Activated CD4-positive, alpha-beta T cell treated with anti-CD3 and anti-CD28 coated beads for 36 hours (primary cell): Measurements from ENCODE around the gene CCDC107. TPM values are rescaled to one million over a fixed set of nuclear protein-coding genes. Genes with fewer than 3 reads are reported as not detected.
"Not testable (repeated sequence)": the region's sequence is repeated elsewhere in the genome, so short reads cannot be mapped to it uniquely, and the experiment has no call there.

ENCODE experiments used
- ATAC-seq: fragments of 200-7000 bp; cut with Tn5 transposase; one replicate; pipeline ENCODE4 v1.10.0; 2021; ENCODE audit warnings: mild to moderate bottlenecking, moderate library complexity
- CTCF ChIA-PET: fragments of 350-600 bp; sonication (Branson Sonifier 250); formaldehyde crosslinking; loops from one replicate; lab custom pipeline; 2021; ENCODE audit warnings: antibody characterized with exemption; lab: Charles Lee
- POLR2A ChIA-PET: fragments of 350-600 bp; sonication (Branson Sonifier 250); formaldehyde crosslinking; loops from one replicate; lab custom pipeline; 2021; ENCODE audit warnings: antibody characterized with exemption, inconsistent platforms; lab: Charles Lee
- DNase-seq: peaks from one replicate; pipeline ENCODE4 v3.0.0-alpha.2; 2020
- H3K27ac Mint-ChIP-seq: one replicate; pipeline ENCODE4 v1.8.0; 2021; ENCODE audit warnings: mixed read lengths
- H3K27me3 Mint-ChIP-seq: one replicate; pipeline ENCODE4 v1.8.0; 2021; ENCODE audit warnings: mixed read lengths
- H3K36me3 Mint-ChIP-seq: one replicate; pipeline ENCODE4 v1.8.0; 2021; ENCODE audit warnings: low read depth, mixed read lengths
- H3K4me1 Mint-ChIP-seq: one replicate; pipeline ENCODE4 v1.8.0; 2021; ENCODE audit warnings: mixed read lengths
- H3K4me3 Mint-ChIP-seq: one replicate; pipeline ENCODE4 v1.8.0; 2021; ENCODE audit warnings: mild to moderate bottlenecking, moderate library complexity, mixed read lengths
- H3K9me3 Mint-ChIP-seq: one replicate; pipeline ENCODE4 v1.8.0; 2021; ENCODE audit warnings: low read depth, mixed read lengths
- intact Hi-C, 2 experiments: fragments of 100-400 bp; cut with DNase I in 1 of 2; cut with micrococcal nuclease in 1 of 2; formaldehyde crosslinking; loops; one replicate each; pipeline versions ENCODE4 v1.14.2 to v1.15.1; 2022 to 2024; cut with DNase I, micrococcal nuclease
- total RNA-seq, 2 experiments: library from RNA; stranded (reverse); gene quantifications; one replicate each; pipeline ENCODE4 v1.2.3, GENCODE V29; 2021

The CCDC107 gene
- total RNA-seq, 2 experiments from 2014 or later: 7.9 to 10.4 TPM

GRCh38 chr9:35638751-35639150, 19.3 kb upstream of the CCDC107 start:
- H3K27ac Mint-ChIP-seq: peak overlapping the region; percentile 61
- H3K27me3 Mint-ChIP-seq, intact Hi-C loops, ATAC-seq, H3K9me3 Mint-ChIP-seq, POLR2A ChIA-PET: not testable (repeated sequence)
- CTCF ChIA-PET: interaction anchor here (0.8 to 1.8 kb wide), 3 partner anchors 9 to 33 kb away, joined by 4 to 7 read pairs (median 5); no protein-coding TSS in a partner anchor
- H3K36me3 Mint-ChIP-seq: peaks cover 22% of the 10 kb centered on the region
- DNase-seq: peak; percentile 41
- H3K4me1 Mint-ChIP-seq: peaks cover 51% of the 10 kb centered on the region
- H3K4me3 Mint-ChIP-seq: peak overlapping the region; percentile 26

GRCh38 chr9:35639225-35639624, 18.9 kb upstream of the CCDC107 start:
- peak; percentile 78 for ATAC-seq
- POLR2A ChIA-PET, intact Hi-C loops, H3K9me3 Mint-ChIP-seq, H3K27me3 Mint-ChIP-seq, DNase-seq: not testable (repeated sequence)
- Mint-ChIP-seq H3K4me1 (peaks cover 52% of the 10 kb centered on the region), H3K4me3 (peak overlapping the region; percentile 32), H3K36me3 (peaks cover 23% of the 10 kb centered on the region), H3K27ac (peak overlapping the region; percentile 90)
- CTCF ChIA-PET: interaction anchor here (0.8 to 1.8 kb wide), 4 partner anchors 8 to 33 kb away, joined by 4 to 10 read pairs (median 6); partner anchors contain the start of genes CCDC107 and RMRP

DNA sequence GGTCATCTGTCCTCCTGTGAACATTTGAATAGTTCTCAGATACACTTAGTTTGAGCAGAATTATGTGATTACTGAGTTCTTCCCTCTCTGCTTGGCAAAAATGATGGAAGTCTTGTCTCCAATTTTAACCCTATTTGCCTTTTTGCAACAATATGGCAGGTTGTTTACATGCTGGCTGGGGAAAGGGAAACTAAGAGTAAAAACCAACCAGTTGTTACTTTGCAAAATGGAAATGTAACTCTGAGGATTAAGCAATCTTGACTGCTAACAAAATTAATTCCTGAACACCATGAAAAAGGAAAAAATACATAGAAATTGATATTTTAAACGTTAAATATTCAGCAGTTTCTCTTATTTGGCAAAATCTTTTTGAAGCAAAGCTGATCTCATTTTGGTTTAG, 18.5 kb upstream of the CCDC107 start:
- peaks cover 27% of the 10 kb centered on the region for H3K36me3 Mint-ChIP-seq
- peak; percentile 37 for ATAC-seq
- ChIA-PET CTCF (interaction anchor here (0.8 to 1.8 kb wide), 4 partner anchors 8 to 34 kb away, joined by 4 to 10 read pairs (median 6); partner anchors contain the start of genes CCDC107 and RMRP), POLR2A (no interaction called here)
- DNase-seq: no peak
- peak overlapping the region; percentile 32 for H3K4me3 Mint-ChIP-seq
- H3K9me3 Mint-ChIP-seq: peaks cover 5% of the 10 kb centered on the region
- peaks cover 54% of the 10 kb centered on the region for H3K4me1 Mint-ChIP-seq
- H3K27ac Mint-ChIP-seq: peak overlapping the region; percentile 90
- intact Hi-C loops: loop anchor here in 1 of 2 experiments (10.0 kb wide), 1 partner anchor 525 kb away; the partner anchor contains the start of gene ATOSB
- no peaks in the 10 kb centered on the region for H3K27me3 Mint-ChIP-seq

DNA sequence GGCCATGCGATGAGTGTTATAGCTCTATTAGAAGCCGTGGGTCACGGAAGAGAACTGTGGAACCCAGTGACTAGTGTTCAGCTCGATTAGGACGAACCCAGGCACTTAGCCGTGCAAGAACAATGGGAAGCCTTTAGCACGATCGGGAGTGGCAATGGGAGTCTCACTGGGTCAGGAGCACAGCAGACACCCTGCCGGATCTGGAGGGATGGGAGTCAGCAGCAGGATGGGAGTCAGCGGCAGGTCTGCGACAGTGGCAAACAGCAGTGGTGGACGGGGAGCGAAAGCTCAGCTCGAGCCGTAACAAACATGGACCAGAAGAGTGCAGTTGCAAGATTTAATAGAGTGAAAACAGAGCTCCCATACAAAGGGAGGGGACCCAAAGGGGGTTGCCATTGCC, 17.7 kb upstream of the CCDC107 start:
- POLR2A ChIA-PET, ATAC-seq, H3K27me3 Mint-ChIP-seq, H3K4me3 Mint-ChIP-seq, DNase-seq, H3K9me3 Mint-ChIP-seq: not testable (repeated sequence)
- peaks cover 54% of the 10 kb centered on the region for H3K4me1 Mint-ChIP-seq
- peak overlapping the region; percentile 72 for H3K27ac Mint-ChIP-seq
- intact Hi-C loops: loop anchor here in 1 of 2 experiments (10.0 kb wide), 1 partner anchor 526 kb away; the partner anchor contains the start of gene ATOSB
- CTCF ChIA-PET: interaction anchor here (0.7 to 1.7 kb wide), 2 partner anchors 18 to 749 kb away, joined by 3 to 10 read pairs; partner anchors contain the start of genes CCDC107 and RMRP
- peaks cover 27% of the 10 kb centered on the region for H3K36me3 Mint-ChIP-seq

- H3K9me3 Mint-ChIP-seq, DNase-seq, ATAC-seq, H3K27me3 Mint-ChIP-seq, H3K27ac Mint-ChIP-seq, POLR2A ChIA-PET, H3K4me3 Mint-ChIP-seq: not testable (repeated sequence)
- intact Hi-C loops: loop anchor here in 1 of 2 experiments (10.0 kb wide), 1 partner anchor 527 kb away; the partner anchor contains the start of gene ATOSB
- CTCF ChIA-PET: interaction anchor here (0.7 to 1.3 kb wide), 3 partner anchors 30 to 748 kb away, joined by 3 read pairs; no protein-coding TSS in a partner anchor
- peaks cover 45% of the 10 kb centered on the region for H3K4me1 Mint-ChIP-seq
- peaks cover 27% of the 10 kb centered on the region for H3K36me3 Mint-ChIP-seq
Observed at GRCh38 chr9:35641478-35641877, 16.6 kb upstream of the CCDC107 start.

DNA sequence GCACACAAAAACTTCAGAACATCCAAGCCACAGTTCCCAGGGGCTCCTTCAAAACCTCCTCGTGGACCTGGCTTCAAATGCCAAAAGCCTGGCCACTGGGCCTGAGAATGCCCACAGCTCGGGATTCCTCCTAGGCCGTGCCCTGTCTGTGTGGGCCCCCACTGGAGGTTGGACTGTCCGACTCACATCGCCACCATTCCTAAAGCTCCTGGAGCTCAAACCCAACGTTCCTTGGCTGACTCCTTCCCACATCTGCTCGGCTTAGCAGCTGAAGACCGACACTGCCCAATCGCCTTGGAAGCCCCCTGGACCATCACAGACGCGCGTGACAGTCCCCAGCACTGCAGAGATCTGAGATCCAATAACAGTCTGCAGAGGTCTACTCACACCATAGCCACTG, 15.0 kb upstream of the CCDC107 start:
- CTCF ChIA-PET: interaction anchor here (0.9 to 4.8 kb wide), 3 partner anchors 14 to 53 kb away, joined by 3 to 30 read pairs (median 3); no protein-coding TSS in a partner anchor
- ATAC-seq (no peak), DNase-seq (no peak)
- peaks cover 27% of the 10 kb centered on the region for H3K36me3 Mint-ChIP-seq
- H3K9me3 Mint-ChIP-seq: peaks cover 5% of the 10 kb centered on the region
- no peak overlapping the region for H3K27ac Mint-ChIP-seq
- no peak overlapping the region for H3K4me3 Mint-ChIP-seq
- H3K27me3 Mint-ChIP-seq: no peaks in the 10 kb centered on the region
- H3K4me1 Mint-ChIP-seq: peaks cover 44% of the 10 kb centered on the region
- intact Hi-C loops: loop anchor here in 1 of 2 experiments (10.0 kb wide), 1 partner anchor 528 kb away; the partner anchor contains the start of gene ATOSB
- POLR2A ChIA-PET: no interaction called here

DNA sequence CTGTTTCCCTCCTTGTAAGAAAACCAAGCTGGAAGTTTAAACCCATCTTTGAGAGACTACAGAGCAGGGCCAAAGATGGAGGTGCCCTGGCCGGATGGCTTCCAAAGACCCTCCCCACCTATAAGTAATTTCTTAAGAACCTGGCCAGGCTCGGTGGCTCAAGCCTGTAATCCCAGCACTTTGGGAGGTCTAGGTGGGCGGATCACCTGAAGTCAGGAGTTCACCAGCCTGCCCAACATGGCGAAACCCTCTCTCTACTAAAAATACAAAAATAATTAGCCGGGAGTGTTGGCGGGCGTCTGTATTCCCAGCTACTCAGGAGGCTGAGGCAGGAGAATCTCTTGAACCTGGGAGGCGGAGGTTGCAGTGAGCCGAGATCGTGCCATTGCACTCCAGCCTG, 12.4 kb upstream of the CCDC107 start:
- H3K9me3 Mint-ChIP-seq, ATAC-seq, H3K27me3 Mint-ChIP-seq, DNase-seq: not testable (repeated sequence)
- intact Hi-C loops: loop anchor here (1.0 to 10.0 kb wide), 7 partner anchors 12 to 533 kb away; partner anchors contain the start of genes CREB3 (in 2 of the 2), TLN1 (in 2 of the 2), ATOSB (in 1 of the 2) and HINT2 (in 1 of the 2)
- ChIA-PET POLR2A (interaction anchor here (1.1 kb wide), 1 partner anchor 87 kb away, joined by 3 read pairs; no protein-coding TSS in a partner anchor), CTCF (interaction anchor here (0.6 to 7.2 kb wide), 20 partner anchors 10 to 346 kb away, joined by 3 to 89 read pairs (median 4); partner anchors contain the start of genes ARHGEF39, CCDC107, CREB3 and RGP1)
- H3K27ac Mint-ChIP-seq: peak overlapping the region; percentile 97
- peaks cover 42% of the 10 kb centered on the region for H3K4me1 Mint-ChIP-seq
- H3K4me3 Mint-ChIP-seq: peak overlapping the region; percentile 91
- peaks cover 30% of the 10 kb centered on the region for H3K36me3 Mint-ChIP-seq

- DNase-seq: no peak
- CTCF ChIA-PET: interaction anchor here (0.6 to 7.2 kb wide), 20 partner anchors 10 to 173 kb away, joined by 3 to 89 read pairs (median 4); partner anchors contain the start of genes ARHGEF39, CCDC107, CREB3 and RGP1
- intact Hi-C loops: loop anchor here (1.0 to 10.0 kb wide), 7 partner anchors 11 to 534 kb away; partner anchors contain the start of genes CREB3 (in 2 of the 2), TLN1 (in 2 of the 2), ATOSB (in 1 of the 2) and HINT2 (in 1 of the 2)
- POLR2A ChIA-PET: interaction anchor here (1.1 kb wide), 1 partner anchor 87 kb away, joined by 3 read pairs; no protein-coding TSS in a partner anchor
- ATAC-seq: no peak
- peak overlapping the region; percentile 91 for H3K4me3 Mint-ChIP-seq
- H3K4me1 Mint-ChIP-seq: peaks cover 46% of the 10 kb centered on the region
- peaks cover 26% of the 10 kb centered on the region for H3K36me3 Mint-ChIP-seq
- peak overlapping the region; percentile 97 for H3K27ac Mint-ChIP-seq
- no peaks in the 10 kb centered on the region for H3K27me3 Mint-ChIP-seq
- H3K9me3 Mint-ChIP-seq: no peaks in the 10 kb centered on the region
Observed at GRCh38 chr9:35646153-35646532, 11.9 kb upstream of the CCDC107 start.

- Mint-ChIP-seq H3K4me3 (peak overlapping the region; percentile 91), H3K9me3 (no peaks in the 10 kb centered on the region), H3K27me3 (no peaks in the 10 kb centered on the region), H3K36me3 (peaks cover 21% of the 10 kb centered on the region), H3K27ac (peak overlapping the region; percentile 97), H3K4me1 (peaks cover 51% of the 10 kb centered on the region)
- peak; percentile 84 for ATAC-seq
- POLR2A ChIA-PET: interaction anchor here (1.1 kb wide), 1 partner anchor 86 kb away, joined by 3 read pairs; no protein-coding TSS in a partner anchor
- CTCF ChIA-PET: interaction anchor here (0.6 to 7.2 kb wide), 28 partner anchors 8 to 533 kb away, joined by 3 to 89 read pairs (median 4); partner anchors contain the start of genes ARHGEF39, CCDC107, CREB3 and GBA2
- intact Hi-C loops: loop anchor here (1.0 to 10.0 kb wide), 8 partner anchors 11 to 534 kb away; partner anchors contain the start of genes CREB3 (in 2 of the 2), TLN1 (in 2 of the 2), ATOSB (in 1 of the 2) and HINT2 (in 1 of the 2)
- DNase-seq: peak; percentile 96
Observed at GRCh38 chr9:35646533-35647265, 11.4 kb upstream of the CCDC107 start.
